KMS-11 (cell line): ENCODE results near the gene WNT5B.

Experiments
- H2AFZ ChIP-seq: fragments of 200-600 bp; sonication (generic); 2 replicates; pipeline ENCODE4 v1.6.1; 2016; ENCODE audit warnings: antibody characterized with exemption, mixed run types, low read depth
- H3K27ac ChIP-seq: fragments of 200-600 bp; sonication (generic); 2 replicates; pipeline ENCODE4 v1.6.1; 2016; ENCODE audit warnings: mild to moderate bottlenecking, mixed run types
- H3K27me3 ChIP-seq: fragments of 200-600 bp; sonication (generic); 2 replicates; pipeline ENCODE4 v1.6.1; 2017; ENCODE audit warnings: mild to moderate bottlenecking, low read depth, mixed run types, moderate library complexity; ENCODE audit not compliant: insufficient read depth
- H3K36me3 ChIP-seq: fragments of 200-600 bp; sonication (generic); 2 replicates; pipeline ENCODE4 v1.6.1; 2017; ENCODE audit warnings: mild to moderate bottlenecking, mixed run types; ENCODE audit not compliant: insufficient read depth
- H3K4me1 ChIP-seq: fragments of 200-600 bp; sonication (generic); 2 replicates; pipeline ENCODE4 v1.6.1; 2016; ENCODE audit warnings: mild to moderate bottlenecking, low read depth, mixed run types; ENCODE audit not compliant: poor library complexity, severe bottlenecking
- H3K4me2 ChIP-seq: fragments of 200-600 bp; sonication (generic); 2 replicates; pipeline ENCODE4 v1.7.0; 2016; ENCODE audit warnings: mild to moderate bottlenecking, mixed run types
- H3K4me3 ChIP-seq: fragments of 200-600 bp; sonication (generic); IDR thresholded peaks from 2 replicates; pipeline ENCODE4 v1.6.1; 2017; ENCODE audit warnings: low read depth, low read length, mixed read lengths; ENCODE audit not compliant: insufficient read depth
- H3K79me2 ChIP-seq: fragments of 200-600 bp; sonication (generic); 2 replicates; pipeline ENCODE4 v1.6.1; 2016; ENCODE audit warnings: low read depth, mixed run types; ENCODE audit not compliant: insufficient read depth
- H3K9ac ChIP-seq: fragments of 200-600 bp; sonication (generic); 2 replicates; pipeline ENCODE4 v1.6.1; 2016; ENCODE audit warnings: mild to moderate bottlenecking, mixed run types
- H4K20me1 ChIP-seq: fragments of 200-600 bp; sonication (generic); 2 replicates; pipeline ENCODE4 v1.6.1; 2016; ENCODE audit warnings: mild to moderate bottlenecking, mixed run types; ENCODE audit not compliant: insufficient read depth
- CTCF ChIP-seq: fragments of 200-600 bp; sonication (generic); conservative IDR thresholded peaks from 2 replicates; pipeline ENCODE4 v1.6.1; 2017; ENCODE audit warnings: low read depth, mild to moderate bottlenecking, antibody characterized with exemption, low read length, moderate library complexity, mixed read lengths

WNT5B gene

GRCh38 chr12:1629338-1630132, 504 bp downstream of the WNT5B start:
- Histone ChIP-seq H3K36me3 (no peaks in the 10 kb centered on the region; the same call in 1 of the 2 replicates), H3K27me3 (no peaks in the 10 kb centered on the region), H2AFZ (no peak overlapping the region), H3K27ac (no peak overlapping the region), H3K79me2 (peaks cover 31% of the 10 kb centered on the region), H3K4me3 (no peak overlapping the region), H3K4me2 (no peak overlapping the region), H3K4me1 (no peaks in the 10 kb centered on the region), H3K9ac (no peak overlapping the region), H4K20me1 (no peaks in the 10 kb centered on the region)
- no peak for TF ChIP-seq CTCF

- no peaks in the 10 kb centered on the region for H3K4me1 ChIP-seq
- H3K4me3 ChIP-seq: no peak overlapping the region
- no peaks in the 10 kb centered on the region; the same call in 1 of the 2 replicates for H3K36me3 ChIP-seq
- H3K27ac ChIP-seq: no peak overlapping the region
- H4K20me1 ChIP-seq: no peaks in the 10 kb centered on the region
- peaks cover 28% of the 10 kb centered on the region for H3K79me2 ChIP-seq
- H3K27me3 ChIP-seq: no peaks in the 10 kb centered on the region
- TF ChIP-seq CTCF: no peak
- H3K4me2 ChIP-seq: no peak overlapping the region
- H2AFZ ChIP-seq: no peak overlapping the region
- H3K9ac ChIP-seq: no peak overlapping the region
These were observed 1.2 kb downstream of the WNT5B start for GRCh38 chr12:1630133-1630826.

GRCh38 chr12:1630827-1631591, 2.0 kb downstream of the WNT5B start:
- no peak overlapping the region for H3K9ac ChIP-seq
- no peak overlapping the region for H3K27ac ChIP-seq
- no peaks in the 10 kb centered on the region; the same call in 1 of the 2 replicates for H3K36me3 ChIP-seq
- H3K4me1 ChIP-seq: no peaks in the 10 kb centered on the region
- no peaks in the 10 kb centered on the region for H3K27me3 ChIP-seq
- no peak overlapping the region for H3K4me3 ChIP-seq
- no peak overlapping the region for H3K4me2 ChIP-seq
- no peak overlapping the region for H2AFZ ChIP-seq
- H3K79me2 ChIP-seq: peaks cover 30% of the 10 kb centered on the region
- no peaks in the 10 kb centered on the region for H4K20me1 ChIP-seq
- no peak for TF ChIP-seq CTCF

- no peak overlapping the region for H3K9ac ChIP-seq
- H2AFZ ChIP-seq: no peak overlapping the region
- H3K4me3 ChIP-seq: no peak overlapping the region
- no peak overlapping the region; the same call in 1 of the 2 replicates for H3K27ac ChIP-seq
- H3K4me2 ChIP-seq: no peak overlapping the region
- H3K79me2 ChIP-seq: peaks cover 14% of the 10 kb centered on the region; the same call in 1 of the 2 replicates
- no peaks in the 10 kb centered on the region; the same call in 1 of the 2 replicates for H3K36me3 ChIP-seq
- TF ChIP-seq CTCF: no peak
- H4K20me1 ChIP-seq: no peaks in the 10 kb centered on the region
- no peaks in the 10 kb centered on the region for H3K27me3 ChIP-seq
- no peaks in the 10 kb centered on the region for H3K4me1 ChIP-seq
These were observed 3.7 kb downstream of the WNT5B start for GRCh38 chr12:1632702-1633101.
